HEK293 (cell line): Measurements from ENCODE around the gene VEZF1.
A peak's percentile ranks its signal among the peaks of the same experiment; 100 is the strongest.

Source experiments
- GLI2 ChIP-seq: fragments of 450-650 bp; formaldehyde crosslinking; IDR thresholded peaks from 2 replicates; pipeline ENCODE4; 2017; ENCODE audit warnings: missing biosample characterization, missing genetic modification characterization, low read depth, borderline replicate concordance
- HOXC10 ChIP-seq: sonication (generic); formaldehyde crosslinking; IDR thresholded peaks from 2 replicates; pipeline ENCODE4 v1.8.1; 2023; ENCODE audit warnings: mild to moderate bottlenecking, missing genetic modification reagents
- KLF7 ChIP-seq: fragments of 450-650 bp; formaldehyde crosslinking; IDR thresholded peaks from 2 replicates; pipeline ENCODE4 v1.5.1; 2016; ENCODE audit warnings: missing biosample characterization, missing genetic modification characterization, borderline replicate concordance
- OVOL3 ChIP-seq: fragments of 450-650 bp; formaldehyde crosslinking; IDR thresholded peaks from 2 replicates; pipeline ENCODE4 v1.5.1; 2016; ENCODE audit warnings: missing biosample characterization, missing genetic modification characterization
- RBAK ChIP-seq: fragments of 450-650 bp; formaldehyde crosslinking; IDR thresholded peaks from 2 replicates; pipeline ENCODE4 v1.5.1; 2016; ENCODE audit warnings: missing biosample characterization, missing genetic modification characterization
- SP7 ChIP-seq: fragments of 450-650 bp; formaldehyde crosslinking; IDR thresholded peaks from 2 replicates; pipeline ENCODE4 v1.5.1; 2016; ENCODE audit warnings: missing biosample characterization, missing genetic modification characterization
- ZFP41 ChIP-seq: fragments of 450-650 bp; formaldehyde crosslinking; IDR thresholded peaks from 2 replicates; pipeline ENCODE4 v1.5.1; 2016; ENCODE audit warnings: missing biosample characterization, missing genetic modification characterization, borderline replicate concordance
- ZFP69B ChIP-seq: fragments of 450-650 bp; formaldehyde crosslinking; IDR thresholded peaks from 2 replicates; pipeline ENCODE4 v1.5.1; 2016; ENCODE audit warnings: missing biosample characterization, missing genetic modification characterization
- ZIC2 ChIP-seq: fragments of 450-650 bp; formaldehyde crosslinking; IDR thresholded peaks from 2 replicates; pipeline ENCODE4 v1.5.1; 2016; ENCODE audit warnings: missing biosample characterization, missing genetic modification characterization
- ZNF112 ChIP-seq: fragments of 450-650 bp; formaldehyde crosslinking; IDR thresholded peaks from 2 replicates; pipeline ENCODE4 v1.5.0; 2017; ENCODE audit warnings: missing biosample characterization, missing genetic modification characterization
- ZNF132 ChIP-seq: fragments of 450-650 bp; formaldehyde crosslinking; IDR thresholded peaks from 2 replicates; pipeline ENCODE4 v1.5.1; 2017; ENCODE audit warnings: missing biosample characterization, missing genetic modification characterization, borderline replicate concordance
- ZNF146 ChIP-seq: fragments of 450-650 bp; formaldehyde crosslinking; IDR thresholded peaks from 2 replicates; pipeline ENCODE4 v1.5.1; 2016; ENCODE audit warnings: missing biosample characterization, missing genetic modification characterization
- ZNF155 ChIP-seq: fragments of 450-650 bp; formaldehyde crosslinking; IDR thresholded peaks from 2 replicates; pipeline ENCODE4 v1.5.1; 2016; ENCODE audit warnings: missing biosample characterization, missing genetic modification characterization
- ZNF157 ChIP-seq: fragments of 450-650 bp; formaldehyde crosslinking; IDR thresholded peaks from 2 replicates; pipeline ENCODE4 v1.5.1; 2016; ENCODE audit warnings: missing biosample characterization, missing genetic modification characterization
- ZNF169 ChIP-seq: fragments of 450-650 bp; formaldehyde crosslinking; IDR thresholded peaks from 2 replicates; pipeline ENCODE4 v1.5.1; 2016; ENCODE audit warnings: missing biosample characterization, missing genetic modification characterization
- ZNF174 ChIP-seq: fragments of 450-650 bp; formaldehyde crosslinking; IDR thresholded peaks from 2 replicates; pipeline ENCODE4 v1.5.0; 2017; ENCODE audit warnings: missing biosample characterization, mild to moderate bottlenecking, missing genetic modification characterization
- ZNF175 ChIP-seq: fragments of 450-650 bp; formaldehyde crosslinking; IDR thresholded peaks from 2 replicates; pipeline ENCODE4 v1.5.1; 2016; ENCODE audit warnings: missing biosample characterization, missing genetic modification characterization
- ZNF202 ChIP-seq: fragments of 450-650 bp; formaldehyde crosslinking; IDR thresholded peaks from 2 replicates; pipeline ENCODE4 v1.5.1; 2016; ENCODE audit warnings: missing biosample characterization, missing genetic modification characterization, borderline replicate concordance
- ZNF24 ChIP-seq: fragments of 450-650 bp; formaldehyde crosslinking; IDR thresholded peaks from 2 replicates; pipeline ENCODE4 v1.5.1; 2016; ENCODE audit warnings: missing biosample characterization, missing genetic modification characterization
- ZNF292 ChIP-seq: fragments of 450-650 bp; formaldehyde crosslinking; IDR thresholded peaks from 2 replicates; pipeline ENCODE4 v1.5.1; 2016; ENCODE audit warnings: low read depth, missing biosample characterization, missing genetic modification characterization, borderline replicate concordance
- ZNF335 ChIP-seq: fragments of 450-650 bp; formaldehyde crosslinking; conservative IDR thresholded peaks from 2 replicates; pipeline ENCODE4 v1.5.1; 2016; ENCODE audit warnings: missing biosample characterization, missing genetic modification characterization
- ZNF354C ChIP-seq: fragments of 450-650 bp; formaldehyde crosslinking; IDR thresholded peaks from 2 replicates; pipeline ENCODE4 v1.5.1; 2016; ENCODE audit warnings: missing biosample characterization, missing genetic modification characterization, low read depth, borderline replicate concordance
- ZNF560 ChIP-seq: fragments of 450-650 bp; formaldehyde crosslinking; IDR thresholded peaks from 2 replicates; pipeline ENCODE4 v1.5.1; 2017; ENCODE audit warnings: missing biosample characterization, missing genetic modification characterization, borderline replicate concordance
- ZNF571 ChIP-seq: fragments of 450-650 bp; formaldehyde crosslinking; IDR thresholded peaks from 2 replicates; pipeline ENCODE4 v1.5.0; 2017; ENCODE audit warnings: missing biosample characterization, missing genetic modification characterization
- ZNF596 ChIP-seq: fragments of 450-650 bp; IDR thresholded peaks from 2 replicates; pipeline ENCODE4 v1.5.0; 2018; ENCODE audit warnings: missing biosample characterization, mild to moderate bottlenecking, missing genetic modification characterization, moderate library complexity
- ZNF768 ChIP-seq: fragments of 450-650 bp; formaldehyde crosslinking; IDR thresholded peaks from 2 replicates; pipeline ENCODE4 v1.5.1; 2018; ENCODE audit warnings: missing biosample characterization, mild to moderate bottlenecking, missing genetic modification characterization
- ZNF791 ChIP-seq: fragments of 450-650 bp; formaldehyde crosslinking; IDR thresholded peaks from 2 replicates; pipeline ENCODE4 v1.5.1; 2016; ENCODE audit warnings: missing biosample characterization, missing genetic modification characterization
- ZNF837 ChIP-seq: fragments of 450-650 bp; formaldehyde crosslinking; IDR thresholded peaks from 2 replicates; pipeline ENCODE4 v1.5.1; 2016; ENCODE audit warnings: missing biosample characterization, missing genetic modification characterization
- TF ChIP-seq, protein P1 (sequence below): fragments of 450-650 bp; formaldehyde crosslinking; IDR thresholded peaks from 2 replicates; pipeline ENCODE4 v1.5.1; 2016; ENCODE audit warnings: missing biosample characterization, missing genetic modification characterization, borderline replicate concordance
- TF ChIP-seq, protein P2 (sequence below): fragments of 450-650 bp; formaldehyde crosslinking; IDR thresholded peaks from 2 replicates; pipeline ENCODE4 v1.5.1; 2016; ENCODE audit warnings: missing biosample characterization, missing genetic modification characterization
- TF ChIP-seq, protein P3 (sequence below): fragments of 450-650 bp; formaldehyde crosslinking; IDR thresholded peaks from 2 replicates; pipeline ENCODE4 v1.5.1; 2016; ENCODE audit warnings: missing biosample characterization, missing genetic modification characterization
- TF ChIP-seq, protein P4 (sequence below): fragments of 450-650 bp; formaldehyde crosslinking; IDR thresholded peaks from 2 replicates; pipeline ENCODE4 v1.5.1; 2017; ENCODE audit warnings: missing biosample characterization, missing genetic modification characterization
- TF ChIP-seq, protein P5 (sequence below): fragments of 450-650 bp; formaldehyde crosslinking; IDR thresholded peaks from 2 replicates; pipeline ENCODE4 v1.5.1; 2016; ENCODE audit warnings: missing biosample characterization, missing genetic modification characterization
- TF ChIP-seq, protein P6 (sequence below): fragments of 450-650 bp; formaldehyde crosslinking; IDR thresholded peaks from 2 replicates; pipeline ENCODE4 v1.5.1; 2016; ENCODE audit warnings: missing biosample characterization, missing genetic modification characterization

Gene VEZF1

DNA sequence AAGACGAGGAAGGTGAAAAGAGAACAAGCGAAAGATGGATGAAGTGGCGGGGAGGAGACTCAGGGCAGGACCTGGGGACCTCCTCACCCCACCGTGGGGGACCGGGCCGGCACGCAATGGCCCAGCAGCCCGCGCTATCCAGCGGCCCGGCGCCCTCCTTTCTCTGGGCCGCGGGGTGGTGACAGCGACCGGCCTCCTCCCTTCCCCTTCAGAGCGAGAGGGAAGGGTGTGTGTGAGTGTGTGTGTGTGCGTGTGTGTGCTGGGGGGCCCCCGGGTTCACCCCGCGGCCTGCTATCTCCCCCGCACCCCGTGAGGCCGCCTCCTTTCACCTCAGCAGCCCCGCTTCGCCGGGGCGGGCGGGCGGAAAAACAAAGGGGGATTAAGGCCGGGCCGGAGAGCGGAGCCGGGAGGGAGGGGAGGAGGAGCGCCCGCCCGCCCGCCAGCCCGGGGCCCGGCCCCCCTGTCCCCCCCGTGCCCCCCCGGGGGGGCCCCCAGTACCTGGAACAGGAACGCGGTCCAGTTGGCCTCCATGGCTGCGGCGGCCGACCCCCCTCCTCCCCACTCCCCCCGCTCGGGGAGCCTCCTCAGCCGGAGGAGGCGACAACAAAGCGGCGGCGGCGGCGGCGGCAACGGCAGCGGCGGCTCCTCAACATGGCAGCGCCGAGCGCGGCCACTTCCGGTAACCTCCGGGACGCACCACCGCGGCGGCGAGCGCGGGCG is at the start of gene VEZF1 (continued):
- TF ChIP-seq, protein P1, sequence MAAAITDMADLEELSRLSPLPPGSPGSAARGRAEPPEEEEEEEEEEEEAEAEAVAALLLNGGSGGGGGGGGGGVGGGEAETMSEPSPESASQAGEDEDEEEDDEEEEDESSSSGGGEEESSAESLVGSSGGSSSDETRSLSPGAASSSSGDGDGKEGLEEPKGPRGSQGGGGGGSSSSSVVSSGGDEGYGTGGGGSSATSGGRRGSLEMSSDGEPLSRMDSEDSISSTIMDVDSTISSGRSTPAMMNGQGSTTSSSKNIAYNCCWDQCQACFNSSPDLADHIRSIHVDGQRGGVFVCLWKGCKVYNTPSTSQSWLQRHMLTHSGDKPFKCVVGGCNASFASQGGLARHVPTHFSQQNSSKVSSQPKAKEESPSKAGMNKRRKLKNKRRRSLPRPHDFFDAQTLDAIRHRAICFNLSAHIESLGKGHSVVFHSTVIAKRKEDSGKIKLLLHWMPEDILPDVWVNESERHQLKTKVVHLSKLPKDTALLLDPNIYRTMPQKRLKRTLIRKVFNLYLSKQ (tag by site-specific recombination) = no peak
- 0 out of 2 replicates have a peak, but pooled peaks have one; percentile 30 for TF ChIP-seq ZNF169
- no peak for TF ChIP-seq ZNF791 (tag by site-specific recombination)
- no peak for TF ChIP-seq ZNF571 (tag by site-specific recombination)
- TF ChIP-seq, protein P2, sequence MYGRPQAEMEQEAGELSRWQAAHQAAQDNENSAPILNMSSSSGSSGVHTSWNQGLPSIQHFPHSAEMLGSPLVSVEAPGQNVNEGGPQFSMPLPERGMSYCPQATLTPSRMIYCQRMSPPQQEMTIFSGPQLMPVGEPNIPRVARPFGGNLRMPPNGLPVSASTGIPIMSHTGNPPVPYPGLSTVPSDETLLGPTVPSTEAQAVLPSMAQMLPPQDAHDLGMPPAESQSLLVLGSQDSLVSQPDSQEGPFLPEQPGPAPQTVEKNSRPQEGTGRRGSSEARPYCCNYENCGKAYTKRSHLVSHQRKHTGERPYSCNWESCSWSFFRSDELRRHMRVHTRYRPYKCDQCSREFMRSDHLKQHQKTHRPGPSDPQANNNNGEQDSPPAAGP (tag by site-specific recombination) = peak; percentile 78; the same call in 1 of the 2 replicates
- no peak for TF ChIP-seq RBAK (tag by site-specific recombination)
- no peak for TF ChIP-seq ZNF174 (tag by site-specific recombination)
- TF ChIP-seq KLF7 (tag by site-specific recombination) = 0 out of 2 replicates have a peak, but pooled peaks have one; percentile 46
- TF ChIP-seq ZNF292 = no peak
- TF ChIP-seq, protein P3, sequence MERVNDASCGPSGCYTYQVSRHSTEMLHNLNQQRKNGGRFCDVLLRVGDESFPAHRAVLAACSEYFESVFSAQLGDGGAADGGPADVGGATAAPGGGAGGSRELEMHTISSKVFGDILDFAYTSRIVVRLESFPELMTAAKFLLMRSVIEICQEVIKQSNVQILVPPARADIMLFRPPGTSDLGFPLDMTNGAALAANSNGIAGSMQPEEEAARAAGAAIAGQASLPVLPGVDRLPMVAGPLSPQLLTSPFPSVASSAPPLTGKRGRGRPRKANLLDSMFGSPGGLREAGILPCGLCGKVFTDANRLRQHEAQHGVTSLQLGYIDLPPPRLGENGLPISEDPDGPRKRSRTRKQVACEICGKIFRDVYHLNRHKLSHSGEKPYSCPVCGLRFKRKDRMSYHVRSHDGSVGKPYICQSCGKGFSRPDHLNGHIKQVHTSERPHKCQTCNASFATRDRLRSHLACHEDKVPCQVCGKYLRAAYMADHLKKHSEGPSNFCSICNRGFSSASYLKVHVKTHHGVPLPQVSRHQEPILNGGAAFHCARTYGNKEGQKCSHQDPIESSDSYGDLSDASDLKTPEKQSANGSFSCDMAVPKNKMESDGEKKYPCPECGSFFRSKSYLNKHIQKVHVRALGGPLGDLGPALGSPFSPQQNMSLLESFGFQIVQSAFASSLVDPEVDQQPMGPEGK (tag by site-specific recombination) = peak; percentile 95
- TF ChIP-seq, protein P4, sequence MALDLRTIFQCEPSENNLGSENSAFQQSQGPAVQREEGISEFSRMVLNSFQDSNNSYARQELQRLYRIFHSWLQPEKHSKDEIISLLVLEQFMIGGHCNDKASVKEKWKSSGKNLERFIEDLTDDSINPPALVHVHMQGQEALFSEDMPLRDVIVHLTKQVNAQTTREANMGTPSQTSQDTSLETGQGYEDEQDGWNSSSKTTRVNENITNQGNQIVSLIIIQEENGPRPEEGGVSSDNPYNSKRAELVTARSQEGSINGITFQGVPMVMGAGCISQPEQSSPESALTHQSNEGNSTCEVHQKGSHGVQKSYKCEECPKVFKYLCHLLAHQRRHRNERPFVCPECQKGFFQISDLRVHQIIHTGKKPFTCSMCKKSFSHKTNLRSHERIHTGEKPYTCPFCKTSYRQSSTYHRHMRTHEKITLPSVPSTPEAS (tag by site-specific recombination) = peak; percentile 97
- TF ChIP-seq, protein P5, sequence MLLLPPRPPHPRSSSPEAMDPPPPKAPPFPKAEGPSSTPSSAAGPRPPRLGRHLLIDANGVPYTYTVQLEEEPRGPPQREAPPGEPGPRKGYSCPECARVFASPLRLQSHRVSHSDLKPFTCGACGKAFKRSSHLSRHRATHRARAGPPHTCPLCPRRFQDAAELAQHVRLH = peak; percentile 64
- TF ChIP-seq ZNF354C (tag by site-specific recombination) = no peak
- TF ChIP-seq OVOL3 (tag by site-specific recombination) = no peak
- TF ChIP-seq ZNF175 (tag by site-specific recombination) = no peak
- TF ChIP-seq, protein P6, sequence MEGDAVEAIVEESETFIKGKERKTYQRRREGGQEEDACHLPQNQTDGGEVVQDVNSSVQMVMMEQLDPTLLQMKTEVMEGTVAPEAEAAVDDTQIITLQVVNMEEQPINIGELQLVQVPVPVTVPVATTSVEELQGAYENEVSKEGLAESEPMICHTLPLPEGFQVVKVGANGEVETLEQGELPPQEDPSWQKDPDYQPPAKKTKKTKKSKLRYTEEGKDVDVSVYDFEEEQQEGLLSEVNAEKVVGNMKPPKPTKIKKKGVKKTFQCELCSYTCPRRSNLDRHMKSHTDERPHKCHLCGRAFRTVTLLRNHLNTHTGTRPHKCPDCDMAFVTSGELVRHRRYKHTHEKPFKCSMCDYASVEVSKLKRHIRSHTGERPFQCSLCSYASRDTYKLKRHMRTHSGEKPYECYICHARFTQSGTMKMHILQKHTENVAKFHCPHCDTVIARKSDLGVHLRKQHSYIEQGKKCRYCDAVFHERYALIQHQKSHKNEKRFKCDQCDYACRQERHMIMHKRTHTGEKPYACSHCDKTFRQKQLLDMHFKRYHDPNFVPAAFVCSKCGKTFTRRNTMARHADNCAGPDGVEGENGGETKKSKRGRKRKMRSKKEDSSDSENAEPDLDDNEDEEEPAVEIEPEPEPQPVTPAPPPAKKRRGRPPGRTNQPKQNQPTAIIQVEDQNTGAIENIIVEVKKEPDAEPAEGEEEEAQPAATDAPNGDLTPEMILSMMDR (tag by site-specific recombination) = no peak
- no peak for TF ChIP-seq ZNF560
- peak; percentile 80 for TF ChIP-seq ZIC2
- TF ChIP-seq HOXC10 (CRISPR knock-in tag) = no peak
- TF ChIP-seq SP7 (tag by site-specific recombination) = peak; percentile 86
- no peak; the same call in 1 of the 2 replicates for TF ChIP-seq ZFP69B
- peak; percentile 58; the same call in 1 of the 2 replicates for TF ChIP-seq ZNF24 (tag by site-specific recombination)
- no peak for TF ChIP-seq ZNF132
- peak; percentile 25 for TF ChIP-seq ZNF335 (tag by site-specific recombination)
- TF ChIP-seq ZNF146 (tag by site-specific recombination) = peak; percentile 54
- TF ChIP-seq ZNF202 = no peak
- no peak for TF ChIP-seq ZNF157
- no peak for TF ChIP-seq ZNF155 (tag by site-specific recombination)
- TF ChIP-seq ZNF596 (tag by site-specific recombination) = no peak
- no peak for TF ChIP-seq ZFP41 (tag by site-specific recombination)
- TF ChIP-seq ZNF837 (tag by site-specific recombination) = peak; percentile 91; the same call in 1 of the 2 replicates
- no peak for TF ChIP-seq GLI2
- no peak for TF ChIP-seq ZNF768 (tag by site-specific recombination)
- TF ChIP-seq ZNF112 (tag by site-specific recombination) = no peak
